Measurements from ENCODE around the gene PCDH12.

The PCDH12 gene

DNA sequence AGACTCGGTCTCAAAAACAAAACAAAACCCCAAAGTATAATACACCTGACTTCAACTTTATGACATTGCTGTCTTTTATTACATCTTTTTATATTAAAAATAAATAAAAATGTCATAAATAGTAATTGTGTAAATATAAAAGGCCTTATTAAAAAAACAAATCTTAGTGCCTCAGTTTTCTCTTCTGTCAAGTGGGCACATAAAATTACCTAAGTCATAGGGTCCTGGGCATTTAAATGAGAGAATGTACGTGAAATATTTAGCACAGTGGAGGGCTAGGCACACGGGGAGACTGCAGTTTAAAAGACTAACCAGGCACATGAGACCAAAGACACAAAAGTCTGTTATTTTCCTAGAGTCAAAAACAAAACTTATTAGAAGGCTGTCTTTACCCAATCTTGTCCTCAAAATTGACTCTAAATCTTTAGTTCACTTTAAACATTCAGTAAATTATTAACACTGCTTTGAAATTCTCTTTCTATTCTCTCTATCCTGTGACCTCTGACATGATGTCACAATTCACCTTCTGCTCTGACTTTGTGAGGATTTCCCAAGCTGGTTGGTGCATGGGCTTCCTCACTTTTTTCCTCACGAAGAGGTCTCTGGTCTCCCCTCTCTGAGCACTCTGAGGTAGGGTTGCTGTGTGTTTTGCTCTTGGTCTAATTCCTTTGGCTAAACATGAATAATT is 8.4 kb upstream of the PCDH12 start:
- DNase-seq (ENCODE audit: low spot score) = no peak

DNA sequence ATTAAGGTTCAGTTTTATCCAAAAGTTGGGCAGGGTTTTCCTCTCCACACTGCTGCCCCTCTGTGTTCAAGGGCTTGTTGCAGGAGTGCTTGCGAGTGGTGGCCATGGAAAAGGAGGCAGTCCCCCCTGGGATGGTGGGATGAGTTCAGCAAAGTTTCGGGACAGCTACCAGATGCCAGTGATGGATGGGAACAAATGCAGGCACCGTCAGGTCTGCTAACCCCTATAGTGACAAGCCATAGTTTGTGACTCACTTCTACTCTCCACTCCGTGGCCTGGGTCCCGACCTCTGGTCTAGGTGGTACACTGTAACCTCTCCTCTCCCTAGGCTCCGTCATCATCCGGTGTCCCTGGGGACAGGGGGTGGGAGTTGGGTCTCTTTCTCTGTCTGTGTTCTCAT is 7.1 kb upstream of the PCDH12 start:
- no peak for DNase-seq (ENCODE audit: low spot score)

DNA sequence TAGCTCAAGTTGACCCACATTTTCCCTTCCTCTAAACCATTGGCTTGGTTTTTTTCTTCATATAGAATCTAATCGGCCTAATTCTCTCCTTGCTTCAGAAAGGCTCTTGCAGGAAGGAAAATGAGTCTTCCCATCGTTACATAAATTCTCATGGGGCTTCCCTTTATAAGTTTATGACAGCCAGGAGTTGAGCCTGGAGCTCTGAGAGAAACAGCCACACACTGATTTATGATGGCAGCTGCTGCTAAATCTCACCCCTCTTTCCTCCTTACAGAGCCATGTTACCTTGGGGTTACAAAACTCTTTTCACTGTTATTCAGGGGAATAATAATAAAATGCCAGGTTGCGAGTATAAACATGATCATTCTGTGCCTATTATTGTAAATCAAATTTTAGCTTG is 5.7 kb upstream of the PCDH12 start:
- no peak for DNase-seq (ENCODE audit: low spot score)

DNA sequence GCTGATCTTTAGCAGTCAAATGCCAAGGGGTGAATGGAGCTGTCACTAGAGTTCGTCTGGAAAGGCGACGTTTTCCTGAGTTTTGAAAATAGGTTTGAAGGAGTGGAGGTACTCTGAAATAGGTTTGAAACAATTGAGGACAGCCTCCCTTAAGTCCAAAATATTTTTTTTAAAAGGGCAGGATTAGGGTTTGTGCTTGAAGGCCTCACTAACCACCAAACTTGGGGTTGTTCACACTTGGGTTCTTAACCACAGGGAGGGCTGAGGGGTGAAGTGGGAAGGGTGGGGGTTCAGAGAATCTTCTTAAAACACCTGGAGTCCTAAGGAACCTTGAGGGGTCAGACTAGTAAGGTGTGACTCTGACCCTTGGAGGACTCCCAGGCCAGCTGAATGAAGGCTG is 3.5 kb upstream of the PCDH12 start:
- DNase-seq (ENCODE audit: low spot score) = no peak

DNA sequence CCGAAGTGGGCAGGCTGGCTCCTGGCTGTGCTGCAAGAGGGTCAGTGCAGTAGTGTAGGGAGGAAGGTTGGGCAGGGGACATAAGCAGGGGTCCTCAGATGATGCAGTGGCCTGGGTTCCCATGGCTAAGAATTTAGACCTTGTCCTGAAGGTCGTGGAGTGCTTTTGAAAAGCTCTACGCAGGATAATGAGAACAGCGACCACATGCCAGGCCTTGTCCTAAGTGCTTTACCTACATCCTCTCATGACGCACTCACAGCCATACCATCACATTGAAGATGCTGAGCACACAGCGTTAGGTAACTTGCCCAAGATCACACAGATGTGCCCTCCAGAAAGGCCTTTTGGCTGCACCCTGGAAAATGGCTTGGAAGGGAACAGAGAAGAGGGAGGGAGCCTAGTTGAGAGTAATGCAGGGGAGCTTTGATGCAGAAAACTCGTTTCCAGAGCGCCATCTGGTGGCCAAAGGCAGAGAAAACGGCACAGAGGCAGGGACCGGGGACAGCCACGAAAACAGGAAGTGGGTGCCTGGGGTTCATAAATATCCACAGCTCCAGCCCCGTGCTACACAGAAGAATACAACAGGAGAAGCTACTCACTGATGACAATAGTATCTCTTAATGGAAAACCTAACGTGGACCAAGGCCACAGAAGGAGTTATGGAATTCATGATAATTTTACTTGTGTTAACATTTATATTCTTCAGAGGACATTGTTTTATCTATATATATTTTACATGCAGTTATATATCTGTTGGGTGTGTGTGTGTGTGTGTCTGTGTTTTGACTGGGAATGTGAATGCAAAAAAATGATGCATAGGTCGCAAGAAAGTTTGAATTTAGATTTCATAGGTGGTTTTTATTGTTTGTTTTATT is 2.7 kb upstream of the PCDH12 start:
- peak; percentile 91 for DNase-seq (ENCODE audit: low spot score)

DNA sequence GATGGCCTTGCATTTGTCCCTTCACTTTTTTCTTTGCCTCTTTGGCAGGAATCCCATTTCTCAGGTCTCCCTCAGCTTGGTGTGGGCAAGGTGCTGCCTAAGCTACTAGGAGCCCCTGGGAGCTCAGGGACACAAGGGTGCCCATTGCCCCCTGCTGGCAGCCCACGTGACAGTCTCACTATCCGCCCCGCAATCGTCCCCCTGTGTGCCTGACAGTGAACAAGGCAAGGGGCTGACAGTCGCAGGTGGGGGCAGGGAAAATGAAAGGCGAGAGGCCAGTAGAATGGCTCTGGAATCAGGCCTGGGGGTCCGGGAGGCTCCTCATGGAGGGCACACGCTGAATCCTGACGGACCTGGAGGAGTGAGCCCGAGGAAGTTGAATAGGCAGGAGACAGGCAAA is 2.0 kb upstream of the PCDH12 start:
- peak; percentile 30 for DNase-seq (ENCODE audit: low spot score)

DNA sequence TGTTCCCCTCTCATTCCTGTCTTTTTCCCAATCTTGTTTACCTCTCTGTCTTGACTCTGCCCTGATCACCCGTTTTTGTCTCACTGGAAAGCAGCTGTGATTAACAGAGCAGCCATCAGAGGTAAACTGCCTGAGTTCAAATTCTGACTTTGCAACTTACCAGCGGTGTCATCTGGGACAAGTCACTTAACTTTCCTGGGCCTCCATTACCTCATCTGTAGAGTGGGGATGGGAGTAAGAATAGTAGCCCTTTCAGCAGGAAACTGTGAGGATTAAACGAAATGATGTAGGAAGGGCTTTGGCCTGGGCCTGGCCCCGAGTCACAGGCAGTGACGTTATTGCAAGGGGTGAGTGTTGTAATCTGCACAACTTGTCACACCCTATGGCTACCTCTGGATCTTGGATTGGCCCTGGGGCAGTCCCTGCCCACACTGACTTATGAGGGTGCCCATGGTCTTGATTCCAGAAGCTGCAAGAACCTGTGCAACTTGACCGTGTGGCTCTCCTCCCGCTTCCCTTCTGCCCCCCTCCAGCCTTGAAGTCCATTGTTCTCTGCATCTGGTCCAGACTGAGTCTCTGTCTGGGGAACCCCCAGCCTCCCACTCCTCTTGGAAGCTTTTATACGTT is 657 bp upstream of the PCDH12 start:
- DNase-seq (ENCODE audit: low spot score) = no peak

DNA sequence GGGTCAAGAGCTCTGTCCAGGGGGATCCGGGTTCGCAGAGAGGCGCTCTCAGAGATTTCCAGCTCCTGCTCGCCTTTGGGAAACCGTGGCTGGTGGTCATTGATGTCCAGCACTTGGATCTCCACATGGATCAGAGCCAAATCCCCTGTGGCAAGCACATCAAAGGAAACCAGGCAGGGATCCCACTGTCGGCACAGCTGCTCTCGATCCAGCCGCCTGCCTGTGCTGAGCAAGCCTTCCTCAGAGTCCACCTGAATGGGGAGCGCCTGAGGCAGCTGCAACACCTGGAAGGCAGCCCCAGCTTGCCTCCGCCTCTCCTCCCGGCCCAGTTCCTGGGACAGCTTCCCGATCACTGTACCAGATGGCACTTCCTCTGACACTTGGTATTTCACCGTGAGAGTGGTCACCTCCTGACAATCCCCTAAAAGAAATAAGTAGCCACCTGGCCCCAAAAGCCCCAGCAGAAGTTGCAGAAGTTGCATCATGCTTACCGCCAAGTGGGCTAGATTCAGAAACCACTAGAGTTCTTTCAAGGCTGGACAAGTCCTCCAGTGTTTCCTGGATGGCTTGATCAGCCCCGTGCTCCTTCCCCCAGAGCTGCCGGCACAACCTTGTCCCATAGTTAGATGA is 520 bp downstream of the PCDH12 start:
- DNase-seq (ENCODE audit: low spot score) = no peak

DNA sequence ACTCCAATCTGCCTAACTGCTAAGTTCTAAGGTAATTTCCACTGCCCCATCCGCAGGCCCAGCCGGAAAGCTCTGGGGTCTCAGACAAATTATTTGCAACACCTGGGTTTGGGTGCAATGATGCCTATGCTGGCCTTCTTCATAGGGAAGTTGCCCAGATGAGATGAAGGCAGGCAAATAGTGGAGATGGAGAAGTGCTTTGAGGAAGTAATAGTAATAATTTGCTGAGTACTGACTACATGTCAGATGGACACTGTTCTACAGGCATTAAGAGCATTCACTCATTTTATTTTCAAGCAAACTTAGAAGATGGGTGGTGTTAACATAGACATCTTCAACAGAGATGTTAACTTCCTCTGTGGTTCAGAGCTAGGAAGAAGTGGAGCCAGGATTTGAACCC is 3.8 kb downstream of the PCDH12 start:
- DNase-seq (ENCODE audit: low spot score) = no peak

DNA sequence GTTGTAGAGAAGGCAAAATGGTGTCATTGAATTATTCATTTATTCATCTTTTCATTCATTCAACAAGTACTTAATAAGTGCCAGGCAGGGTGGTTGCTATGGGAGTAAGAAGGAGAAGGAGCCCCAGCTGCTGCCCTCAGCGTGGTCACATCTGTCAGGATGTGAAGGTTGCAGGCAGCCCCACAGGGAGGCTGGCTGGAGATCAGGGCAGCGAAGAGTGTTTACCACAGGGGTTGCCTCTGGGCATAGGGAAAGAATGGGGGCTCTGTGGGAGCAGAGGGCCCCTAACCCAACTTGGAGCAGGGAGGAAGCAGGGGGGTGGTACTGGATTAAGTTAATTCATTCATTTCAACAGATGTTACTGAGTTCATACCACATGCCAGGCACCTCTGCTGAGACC is 6.0 kb downstream of the PCDH12 start:
- DNase-seq (ENCODE audit: low spot score) = no peak

DNA sequence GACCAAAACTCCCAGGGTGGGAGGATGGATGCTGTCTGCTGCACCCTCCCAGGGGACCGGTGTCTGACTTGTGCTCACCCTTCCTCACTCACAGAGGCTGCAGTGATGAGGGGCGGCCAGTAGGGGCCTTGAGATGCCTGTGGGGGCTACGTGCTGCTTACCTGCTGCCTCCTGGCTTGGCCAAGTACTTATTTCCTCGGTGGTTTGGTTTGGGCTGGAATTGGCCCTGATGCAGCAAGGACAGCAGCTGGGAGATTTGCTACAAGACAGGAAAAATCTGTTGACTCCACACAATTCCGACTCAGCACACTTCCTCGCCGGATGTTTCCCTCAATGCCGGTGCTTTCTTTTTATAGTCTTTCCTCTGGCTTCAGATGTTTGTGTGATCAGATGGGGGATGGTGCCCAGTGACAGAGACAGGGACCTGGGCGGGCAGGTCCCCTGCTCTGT is 6.6 kb downstream of the PCDH12 start:
- DNase-seq (ENCODE audit: low spot score) = no peak

DNA sequence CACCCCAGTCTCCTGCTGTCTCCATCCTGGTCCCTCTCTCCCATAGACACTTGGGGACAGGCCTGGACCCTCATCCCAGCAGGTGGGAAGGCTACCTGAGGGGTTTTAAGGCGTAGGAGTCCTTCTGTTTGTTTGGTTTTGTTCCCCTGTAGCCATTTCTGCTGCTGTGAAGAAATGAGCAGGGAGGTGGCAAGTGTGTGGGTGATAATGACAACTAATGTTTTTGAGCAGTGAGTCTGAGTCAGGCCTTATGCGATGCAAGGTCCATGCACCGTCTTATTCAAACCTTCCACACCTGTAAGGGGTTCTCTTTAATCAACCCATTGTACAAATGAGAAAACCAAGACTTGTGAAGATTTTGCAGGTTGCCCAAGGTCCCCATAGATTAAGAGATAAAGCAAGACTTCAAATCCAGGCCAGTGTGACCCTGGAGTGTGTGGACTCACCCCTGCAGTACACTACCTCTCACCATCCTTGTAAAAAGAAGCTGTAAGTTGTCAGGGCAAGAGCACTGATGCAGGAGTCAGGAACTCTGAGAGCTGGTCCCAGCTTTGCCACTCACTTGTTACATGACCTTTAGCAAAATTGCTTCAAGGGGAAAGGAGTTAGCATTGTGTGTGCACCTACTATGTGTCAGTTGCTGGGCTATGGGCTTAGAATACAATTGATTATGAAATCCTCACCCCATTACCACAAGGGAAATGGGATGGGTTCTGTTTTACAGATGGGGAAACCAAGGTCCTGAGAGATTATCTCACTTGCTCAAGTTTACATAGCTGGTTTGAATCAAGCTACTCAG is 7.6 kb downstream of the PCDH12 start:
- DNase-seq (ENCODE audit: low spot score) = no peak

DNA sequence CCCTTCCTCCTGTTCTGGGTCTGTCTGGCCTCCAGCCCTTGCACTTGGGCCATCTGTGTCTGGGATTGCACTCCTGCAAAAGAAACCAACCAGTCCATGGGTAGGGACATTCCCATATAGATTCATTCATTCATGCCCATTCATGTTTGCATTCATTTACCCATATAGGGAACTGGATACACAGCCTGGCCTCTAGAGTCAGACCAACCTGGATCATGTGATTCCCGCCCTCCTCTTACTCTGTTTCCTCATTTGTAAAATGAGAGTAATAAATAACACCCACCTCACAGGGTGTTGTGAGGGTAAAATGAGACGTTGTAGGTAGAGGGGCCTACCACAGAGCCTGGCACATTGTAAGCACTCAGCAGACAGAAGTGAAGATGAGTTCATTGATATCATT is 8.5 kb downstream of the PCDH12 start:
- no peak for DNase-seq (ENCODE audit: low spot score)

DNA sequence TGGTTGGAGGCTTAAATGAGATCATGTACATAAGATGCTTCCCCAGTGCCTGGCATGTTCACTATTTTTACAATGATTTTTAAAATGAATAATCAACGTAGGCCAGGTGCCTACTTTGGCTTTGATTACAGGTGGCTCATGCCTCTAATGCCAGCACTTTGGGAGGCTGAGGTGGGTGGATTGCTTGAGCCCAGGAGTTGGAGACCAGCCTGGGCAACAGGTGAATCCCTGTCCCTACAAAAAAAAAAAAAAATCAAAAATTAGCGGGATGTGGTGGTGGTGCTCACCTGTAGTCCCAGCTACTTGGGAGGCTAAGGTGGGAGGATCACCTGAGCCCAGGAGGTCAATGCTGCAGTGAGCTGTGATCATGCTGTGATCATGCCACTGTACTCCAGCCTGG is 9.2 kb downstream of the PCDH12 start:
- no peak for DNase-seq (ENCODE audit: low spot score)

DNA sequence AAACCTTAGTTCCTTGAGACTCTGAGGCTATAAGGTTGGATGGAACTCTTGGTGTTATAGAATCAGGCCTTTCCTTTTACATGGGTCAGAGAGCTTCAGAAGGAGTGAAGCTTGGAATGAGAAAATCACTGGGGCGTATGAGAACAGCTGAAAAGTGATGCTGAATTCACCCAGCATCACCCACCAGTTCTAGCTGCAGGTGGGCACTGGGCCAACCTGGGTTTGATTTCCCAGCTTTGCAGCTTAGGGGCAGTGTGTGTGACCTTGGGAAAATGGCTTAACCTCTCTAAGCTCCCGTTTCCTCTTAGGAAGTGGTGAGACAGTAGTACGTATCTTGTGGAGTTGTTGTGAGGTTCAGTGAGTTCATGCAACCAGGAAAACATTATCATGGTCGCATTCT is 10.7 kb downstream of the PCDH12 start:
- no peak for DNase-seq (ENCODE audit: low spot score)

DNA sequence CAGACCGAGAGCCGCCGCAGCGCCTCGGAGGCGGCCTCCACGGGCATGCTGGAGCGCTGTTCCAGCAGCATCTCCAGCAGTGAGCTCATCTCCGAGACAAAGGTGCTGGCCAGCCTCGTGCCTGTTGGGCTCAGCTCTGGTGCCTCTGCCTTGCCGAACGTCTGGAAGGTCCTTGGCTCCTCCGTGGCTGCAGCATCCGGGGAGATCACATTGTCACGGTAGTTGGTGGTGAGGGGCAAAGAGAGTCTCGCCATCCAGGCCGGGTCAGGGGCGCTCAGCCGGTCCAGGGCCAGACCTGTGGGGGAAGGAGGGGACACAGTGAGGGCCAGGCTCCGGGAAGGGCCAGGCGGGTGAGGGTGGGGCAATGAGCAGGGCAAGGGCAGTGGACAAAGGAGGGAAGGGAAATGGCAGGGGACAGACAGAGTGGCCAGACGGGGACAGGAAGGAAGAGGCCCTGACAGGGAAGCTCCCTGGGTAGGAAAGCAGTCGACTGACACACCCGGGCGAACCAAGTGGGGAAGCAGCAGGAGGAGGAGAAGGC is 12.4 kb downstream of the PCDH12 start:
- DNase-seq (ENCODE audit: low spot score) = no peak

DNA sequence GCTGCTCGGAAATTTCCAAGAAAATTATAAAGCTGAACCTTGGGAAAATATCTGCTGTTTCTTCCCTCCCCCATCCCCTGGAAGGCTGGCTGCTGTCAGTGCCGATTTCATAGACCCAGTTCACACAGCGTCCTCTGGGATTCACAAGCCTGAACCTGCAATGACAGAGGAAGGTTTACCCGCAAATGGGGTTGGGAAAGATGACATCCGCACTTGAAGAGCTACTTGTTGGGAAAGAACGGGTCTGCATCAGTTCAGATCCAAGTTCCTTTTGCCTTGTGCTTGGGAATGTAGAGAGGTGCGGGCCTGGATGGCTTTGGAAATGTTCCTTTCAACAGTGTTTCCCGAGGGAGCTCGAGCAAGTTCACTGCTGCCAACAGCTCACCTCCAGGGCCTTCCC is 13.9 kb downstream of the PCDH12 start:
- no peak for DNase-seq (ENCODE audit: low spot score)

DNA sequence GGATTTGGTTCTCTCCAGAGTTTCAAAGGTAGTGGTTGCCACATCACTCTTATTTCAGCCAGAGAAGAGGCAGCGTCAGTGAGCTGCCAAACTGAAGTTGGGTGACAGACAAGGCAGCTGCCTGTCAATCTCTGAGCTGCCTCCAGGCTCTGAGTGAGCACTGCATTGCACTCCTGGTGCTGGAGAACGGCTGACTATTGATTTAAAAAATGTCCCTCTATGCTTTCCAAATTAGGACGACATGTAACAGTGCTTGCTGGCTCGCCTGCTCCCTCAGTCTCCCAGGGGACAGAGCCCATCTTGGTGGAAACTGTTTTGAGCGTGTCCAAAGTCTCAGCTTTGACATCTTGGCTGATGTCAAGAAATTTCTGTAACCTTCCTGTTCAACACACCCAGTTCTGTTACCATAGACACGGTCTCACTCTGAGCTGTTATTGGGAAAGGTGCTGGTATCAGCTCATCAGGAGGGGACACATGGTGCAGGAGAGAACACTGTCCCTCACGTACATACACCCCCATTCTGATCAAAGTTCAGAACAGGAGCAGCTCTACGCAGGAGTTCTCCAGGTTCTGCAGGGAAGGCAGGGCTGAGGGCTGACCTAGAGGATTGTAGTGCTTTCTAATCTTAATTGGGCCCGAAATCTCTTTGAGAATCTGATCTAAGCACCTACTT is 15.7 kb downstream of the PCDH12 start:
- DNase-seq (ENCODE audit: low spot score) = no peak

DNA sequence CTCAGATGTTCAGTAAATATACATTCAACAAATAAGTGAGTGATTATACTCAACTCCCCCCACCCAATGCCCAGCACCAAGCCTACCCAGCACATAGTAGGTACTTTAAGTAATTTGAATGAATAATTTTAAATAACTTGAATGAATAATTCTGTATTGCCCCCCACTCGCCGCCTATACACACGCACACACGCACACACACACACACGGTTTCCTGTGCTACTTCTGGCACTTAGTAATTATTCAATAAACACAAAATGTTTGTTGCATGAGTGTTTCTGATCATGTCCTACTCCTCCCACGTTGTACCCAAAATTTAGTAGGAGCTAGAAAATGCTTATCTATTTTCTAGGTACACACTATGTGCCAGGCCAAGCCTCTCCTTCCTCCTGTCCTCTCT is 16.2 kb downstream of the PCDH12 start:
- no peak for DNase-seq (ENCODE audit: low spot score)

DNA sequence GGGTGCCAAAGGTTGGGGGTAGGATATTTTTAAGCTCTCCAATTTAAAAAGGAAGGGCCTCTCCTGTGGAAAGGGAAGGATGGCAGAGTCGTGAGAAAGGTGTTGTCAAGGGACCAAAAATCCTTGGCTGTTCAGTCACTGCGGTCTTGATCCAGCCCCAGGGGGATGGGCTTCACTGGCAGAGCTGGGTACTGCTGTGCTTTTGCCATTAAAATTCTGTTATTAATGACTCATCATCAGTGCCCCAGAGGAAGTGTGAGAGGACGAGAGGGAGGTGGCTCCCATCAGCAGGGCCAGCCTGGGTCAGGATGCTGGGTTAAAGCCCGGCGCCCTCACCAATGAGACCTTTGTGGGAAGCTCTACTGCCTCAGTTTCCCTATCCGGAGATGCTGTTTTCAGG is 16.7 kb downstream of the PCDH12 start:
- DNase-seq (ENCODE audit: low spot score) = no peak

DNA sequence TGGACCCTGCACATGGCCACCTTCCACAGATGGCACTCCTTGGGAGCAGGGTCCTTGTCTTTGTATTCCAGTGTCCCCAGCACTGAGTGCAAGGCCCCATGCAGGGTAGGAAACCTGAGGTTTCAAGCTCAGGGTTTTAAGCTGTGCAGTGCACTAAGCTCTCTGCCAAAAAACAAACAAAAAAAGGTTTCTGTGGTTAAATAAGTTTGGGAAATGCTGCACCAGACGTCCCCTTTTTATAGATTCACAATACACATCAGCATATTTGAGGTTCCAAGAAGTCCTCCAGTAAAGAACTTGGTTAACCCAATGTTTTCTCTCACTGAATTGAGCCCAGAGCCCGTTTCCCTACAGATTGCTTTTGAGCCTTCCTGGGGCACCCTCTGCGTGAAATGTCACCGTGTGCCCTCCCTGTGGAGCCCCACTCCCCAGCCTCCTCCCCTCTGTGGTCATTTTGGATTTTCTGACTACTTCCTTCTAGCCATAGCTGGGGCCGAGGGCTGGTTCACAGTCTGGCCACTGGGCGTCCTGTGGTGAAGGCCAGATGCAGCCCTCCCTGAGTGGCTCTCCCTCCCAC is 17.2 kb downstream of the PCDH12 start:
- DNase-seq (ENCODE audit: low spot score) = no peak

Data from hematopoietic multipotent progenitor cell treated with erythropoietin and hydrocortisone succinate and interleukin-3 and kit ligand, for 15 days (in vitro differentiated cells).